VCaP (cell line): ENCODE results near the gene POLD2.

ENCODE experiments used
- H3K27ac ChIP-seq: fragments of 450-650 bp; 2 replicates; pipeline ENCODE4 v1.5.1; 2017
- TF ChIP-seq, protein P1 (sequence below): fragments of 450-650 bp; conservative IDR thresholded peaks from 2 replicates; pipeline ENCODE4 v1.5.1; 2017; ENCODE audit warnings: mild to moderate bottlenecking, moderate library complexity

POLD2 gene

DNA sequence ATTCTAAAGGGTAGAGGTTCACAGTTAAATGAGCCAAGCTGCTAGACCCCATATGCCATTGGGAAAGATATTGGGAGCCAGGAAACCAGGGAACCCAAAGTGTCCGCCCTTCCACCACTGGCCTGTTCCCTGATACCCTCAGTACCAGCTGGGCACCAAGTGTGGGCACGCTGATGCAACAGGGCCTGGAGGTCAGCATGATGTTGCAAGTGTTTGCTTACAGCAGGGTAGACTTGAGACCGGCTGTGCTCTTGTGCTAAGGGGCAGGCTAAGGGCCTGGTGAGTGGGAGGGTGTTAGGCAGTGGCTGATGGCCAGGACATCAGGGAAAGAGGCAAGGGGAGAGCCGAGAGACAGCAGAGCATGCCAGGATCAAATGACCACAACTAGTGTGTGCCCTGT, 38.8 kb upstream of the POLD2 start:
- H3K27ac ChIP-seq: no peak overlapping the region
- TF ChIP-seq, protein P1, sequence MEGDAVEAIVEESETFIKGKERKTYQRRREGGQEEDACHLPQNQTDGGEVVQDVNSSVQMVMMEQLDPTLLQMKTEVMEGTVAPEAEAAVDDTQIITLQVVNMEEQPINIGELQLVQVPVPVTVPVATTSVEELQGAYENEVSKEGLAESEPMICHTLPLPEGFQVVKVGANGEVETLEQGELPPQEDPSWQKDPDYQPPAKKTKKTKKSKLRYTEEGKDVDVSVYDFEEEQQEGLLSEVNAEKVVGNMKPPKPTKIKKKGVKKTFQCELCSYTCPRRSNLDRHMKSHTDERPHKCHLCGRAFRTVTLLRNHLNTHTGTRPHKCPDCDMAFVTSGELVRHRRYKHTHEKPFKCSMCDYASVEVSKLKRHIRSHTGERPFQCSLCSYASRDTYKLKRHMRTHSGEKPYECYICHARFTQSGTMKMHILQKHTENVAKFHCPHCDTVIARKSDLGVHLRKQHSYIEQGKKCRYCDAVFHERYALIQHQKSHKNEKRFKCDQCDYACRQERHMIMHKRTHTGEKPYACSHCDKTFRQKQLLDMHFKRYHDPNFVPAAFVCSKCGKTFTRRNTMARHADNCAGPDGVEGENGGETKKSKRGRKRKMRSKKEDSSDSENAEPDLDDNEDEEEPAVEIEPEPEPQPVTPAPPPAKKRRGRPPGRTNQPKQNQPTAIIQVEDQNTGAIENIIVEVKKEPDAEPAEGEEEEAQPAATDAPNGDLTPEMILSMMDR: no peak

DNA sequence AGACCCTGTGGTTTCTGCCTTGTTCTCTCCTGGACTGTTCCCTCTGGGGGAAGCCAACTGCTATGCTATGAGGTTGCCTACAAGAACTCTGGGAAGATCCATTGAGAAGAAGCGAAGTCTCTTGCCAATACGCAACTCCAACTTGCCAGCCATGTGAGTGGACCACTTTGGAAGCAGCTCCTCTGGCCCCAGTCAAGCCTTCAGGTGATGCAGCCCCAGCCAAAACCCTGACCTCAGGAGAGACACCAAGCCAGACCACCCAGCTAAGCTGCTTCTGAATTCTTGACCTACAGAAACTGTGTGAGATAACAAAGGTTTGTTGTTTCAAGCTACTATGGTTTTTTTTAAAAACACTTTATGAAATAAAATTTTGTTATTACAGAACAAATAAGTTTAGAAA, 38.0 kb upstream of the POLD2 start:
- TF ChIP-seq, protein P1: no peak

DNA sequence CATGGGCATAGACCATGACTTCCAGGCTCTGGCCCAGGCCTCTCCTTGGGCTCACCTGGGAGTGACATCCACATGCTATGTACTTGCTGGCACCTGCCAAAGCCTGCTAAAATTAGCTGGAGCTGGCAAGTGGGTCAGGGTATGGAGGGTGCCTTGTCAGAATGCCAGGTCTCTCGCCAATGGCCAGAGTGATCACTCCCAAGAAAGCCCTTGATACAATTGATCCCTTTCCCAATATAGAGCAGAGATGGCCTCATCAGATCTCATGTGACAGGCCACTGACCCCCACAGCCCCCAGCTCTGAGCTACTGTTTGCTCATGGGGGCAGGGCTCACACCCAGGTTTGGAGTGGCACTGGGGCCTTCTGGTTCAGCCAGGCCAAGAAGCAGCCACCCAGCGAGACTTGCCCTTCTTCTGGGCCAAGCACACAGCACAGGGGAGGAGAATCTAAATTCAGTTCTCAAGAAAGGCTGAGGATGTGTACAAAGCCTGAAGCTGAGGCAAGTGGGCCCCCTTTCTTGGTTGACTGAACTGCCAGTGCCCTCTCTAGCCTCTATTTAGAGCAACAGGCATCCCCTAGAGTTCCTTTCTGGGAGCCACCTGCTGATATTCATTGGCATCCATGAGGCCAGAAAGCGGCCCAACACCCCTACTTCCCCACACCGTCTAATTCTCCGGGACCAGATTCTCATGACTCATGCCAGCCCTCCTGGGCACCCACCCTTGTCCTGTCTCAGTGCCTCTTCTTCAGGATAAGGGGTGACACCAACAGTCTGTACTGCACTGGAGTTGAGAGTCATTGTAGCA, 36.7 kb upstream of the POLD2 start:
- H3K27ac ChIP-seq: no peak overlapping the region
- TF ChIP-seq, protein P1: no peak

More for the DNA sequence above, 38.0 kb upstream of the POLD2 start:
- no peak overlapping the region for H3K27ac ChIP-seq

DNA sequence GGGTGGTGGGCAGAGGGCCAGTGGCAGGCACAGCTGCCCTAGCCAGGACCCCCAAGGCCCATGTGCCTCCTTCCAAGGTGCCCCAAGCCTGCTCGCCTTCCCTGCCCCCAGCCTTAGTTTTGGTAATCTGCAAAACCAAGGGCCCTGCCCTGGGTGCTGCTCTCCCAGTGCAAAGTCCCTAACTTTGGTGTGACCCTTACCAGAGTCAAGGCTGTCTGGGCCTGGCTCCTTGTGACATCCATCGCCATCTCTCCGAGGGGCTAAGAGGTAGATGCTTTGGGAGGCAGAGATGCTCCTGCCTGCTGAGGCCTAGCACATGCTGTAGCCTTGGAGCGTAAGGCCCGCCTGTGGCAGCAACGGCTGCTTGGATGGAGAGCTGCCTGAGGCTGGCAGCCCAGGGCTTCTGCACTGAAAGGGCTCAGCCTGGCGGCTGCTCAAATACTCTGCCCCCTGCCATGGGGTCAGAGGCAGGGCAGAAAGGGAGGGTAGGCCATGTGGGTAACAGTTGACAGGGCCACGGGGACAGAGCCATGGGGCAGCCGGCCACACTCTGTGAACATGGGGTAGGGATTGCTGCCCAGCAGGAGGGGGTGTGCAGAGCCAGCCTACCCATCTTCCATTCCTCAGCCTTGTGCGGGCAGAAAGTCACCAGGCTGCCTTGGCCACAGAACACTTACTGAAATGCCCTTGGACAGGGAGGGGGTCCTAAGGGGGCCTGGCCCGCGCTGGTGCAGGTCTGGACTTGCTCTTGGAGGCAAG, 35.7 kb upstream of the POLD2 start:
- TF ChIP-seq, protein P1: no peak
- H3K27ac ChIP-seq: no peak overlapping the region

DNA sequence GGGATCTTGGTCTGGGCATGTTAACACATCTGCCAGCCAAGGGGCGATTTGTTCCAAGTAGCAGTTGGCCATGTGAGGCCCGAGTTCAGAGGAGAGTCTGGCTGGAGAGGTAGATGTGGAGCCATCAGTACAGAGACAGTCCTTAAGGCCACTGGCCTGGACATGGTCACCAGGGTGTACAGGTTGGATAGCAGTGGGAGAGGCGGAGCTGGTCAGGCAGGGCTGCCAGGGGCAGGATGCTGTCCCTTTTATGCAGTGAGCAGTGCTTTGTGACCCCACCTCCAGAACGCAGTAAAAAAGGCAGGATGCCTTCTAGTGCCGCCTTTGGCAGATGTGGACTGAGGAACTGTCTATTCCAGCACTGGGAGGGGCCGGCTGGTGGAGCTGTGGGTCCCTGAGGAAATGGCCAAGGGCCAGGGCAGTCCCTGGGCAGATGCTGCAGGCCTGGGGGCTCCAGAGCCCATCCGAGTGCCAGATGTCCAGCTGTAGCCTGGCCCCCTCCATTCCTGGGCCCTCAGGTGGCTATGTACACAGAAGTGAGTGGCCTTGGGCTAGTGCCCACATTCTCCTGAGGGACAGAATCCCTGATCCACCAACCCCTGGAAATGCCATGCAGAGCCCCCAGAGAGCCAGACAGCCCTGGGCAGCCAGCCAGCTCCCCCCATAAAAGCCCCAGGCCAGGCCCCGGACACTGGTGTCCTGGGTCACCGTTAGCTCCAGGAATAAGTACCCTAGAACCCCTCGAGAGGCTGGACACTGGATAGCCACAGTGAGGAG, 34.9 kb upstream of the POLD2 start:
- TF ChIP-seq, protein P1: no peak
- no peak overlapping the region for H3K27ac ChIP-seq

GRCh38 chr7:44157116-44158080, 34.0 kb upstream of the POLD2 start:
- no peak overlapping the region for H3K27ac ChIP-seq
- TF ChIP-seq, protein P1: no peak
